RKO (cell line): Measurements from ENCODE around the gene SLC9A3.

Source experiments
- DNase-seq: peaks from one replicate; pipeline ENCODE4 v3.0.0-alpha.2; 2016; ENCODE audit warnings: low spot score

Gene SLC9A3

DNA sequence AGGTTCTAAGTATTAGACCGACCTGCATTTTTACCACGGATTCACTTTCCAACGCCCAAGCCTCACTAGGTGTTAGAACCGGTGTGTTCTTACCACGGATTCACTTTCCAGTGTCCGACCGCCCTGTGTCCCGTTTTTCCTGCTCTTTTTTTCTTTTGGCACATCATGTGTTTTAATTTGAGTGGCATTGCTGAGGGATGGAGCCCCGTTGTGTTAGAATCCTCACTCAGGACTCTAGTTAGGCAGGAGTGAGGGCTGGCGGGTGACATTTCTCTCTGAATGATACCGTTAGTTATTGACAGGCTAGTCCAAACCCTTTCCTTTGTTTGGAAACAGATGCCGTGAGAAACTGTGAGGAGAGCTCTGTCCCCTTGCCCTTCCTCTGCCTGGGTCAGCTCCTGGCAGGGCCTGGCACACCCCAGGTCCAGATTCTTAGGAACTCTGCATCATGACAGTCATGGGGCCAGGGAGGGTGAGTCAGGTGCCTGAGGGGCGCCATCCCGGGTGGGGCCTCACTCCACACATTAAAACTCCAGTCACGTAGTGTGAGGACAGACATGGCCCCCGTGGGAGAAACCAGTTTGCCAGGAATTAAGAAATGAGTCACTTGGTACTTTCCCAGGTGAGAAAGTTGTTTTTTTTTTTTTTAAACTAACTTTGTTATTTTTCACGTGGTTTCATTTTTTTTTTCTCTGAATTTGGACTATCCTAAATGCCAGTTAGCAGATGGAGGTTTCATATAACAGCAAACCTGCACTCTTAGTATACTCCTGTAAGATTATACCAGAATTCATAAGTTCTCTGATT, 65.5 kb downstream of the SLC9A3 start:
- DNase-seq = no peak

DNA sequence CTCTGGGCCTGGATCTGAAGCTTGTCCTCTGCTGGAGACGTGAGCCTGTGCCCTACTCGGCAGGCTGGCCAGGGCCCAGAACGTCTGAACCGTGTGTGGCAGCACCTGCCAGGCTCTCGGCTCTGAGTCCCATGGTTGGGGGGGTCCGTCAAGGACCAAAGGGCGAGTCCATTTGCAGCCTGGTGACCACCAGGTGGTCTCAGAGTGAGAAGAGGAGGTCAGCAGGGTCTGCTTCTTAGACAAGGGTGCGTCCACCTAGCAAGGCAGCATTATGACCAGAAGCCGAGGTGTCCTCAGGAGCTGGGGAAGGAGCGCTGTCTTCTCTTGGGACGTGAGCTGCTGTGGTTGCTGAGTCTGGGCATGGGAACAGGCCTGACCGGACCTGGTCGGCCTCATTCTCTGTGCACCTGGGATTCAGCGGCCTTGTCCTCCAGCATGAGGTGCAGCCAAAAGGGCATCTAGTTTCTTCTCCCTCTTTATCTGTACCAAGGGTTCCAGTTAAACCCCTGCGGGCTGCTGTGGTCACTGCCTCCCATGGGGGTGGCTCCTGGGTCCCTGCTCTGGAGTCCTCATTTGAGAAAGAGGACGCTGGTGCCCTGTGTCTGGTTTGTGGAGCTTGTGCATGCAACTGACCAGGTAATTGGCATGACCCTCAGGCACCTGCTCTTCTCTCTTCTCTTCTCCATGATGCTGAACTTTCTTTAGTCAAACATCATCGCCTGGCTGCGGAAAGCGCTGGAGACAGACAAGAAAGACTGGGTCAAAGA, 66.9 kb downstream of the SLC9A3 start:
- no peak for DNase-seq

DNA sequence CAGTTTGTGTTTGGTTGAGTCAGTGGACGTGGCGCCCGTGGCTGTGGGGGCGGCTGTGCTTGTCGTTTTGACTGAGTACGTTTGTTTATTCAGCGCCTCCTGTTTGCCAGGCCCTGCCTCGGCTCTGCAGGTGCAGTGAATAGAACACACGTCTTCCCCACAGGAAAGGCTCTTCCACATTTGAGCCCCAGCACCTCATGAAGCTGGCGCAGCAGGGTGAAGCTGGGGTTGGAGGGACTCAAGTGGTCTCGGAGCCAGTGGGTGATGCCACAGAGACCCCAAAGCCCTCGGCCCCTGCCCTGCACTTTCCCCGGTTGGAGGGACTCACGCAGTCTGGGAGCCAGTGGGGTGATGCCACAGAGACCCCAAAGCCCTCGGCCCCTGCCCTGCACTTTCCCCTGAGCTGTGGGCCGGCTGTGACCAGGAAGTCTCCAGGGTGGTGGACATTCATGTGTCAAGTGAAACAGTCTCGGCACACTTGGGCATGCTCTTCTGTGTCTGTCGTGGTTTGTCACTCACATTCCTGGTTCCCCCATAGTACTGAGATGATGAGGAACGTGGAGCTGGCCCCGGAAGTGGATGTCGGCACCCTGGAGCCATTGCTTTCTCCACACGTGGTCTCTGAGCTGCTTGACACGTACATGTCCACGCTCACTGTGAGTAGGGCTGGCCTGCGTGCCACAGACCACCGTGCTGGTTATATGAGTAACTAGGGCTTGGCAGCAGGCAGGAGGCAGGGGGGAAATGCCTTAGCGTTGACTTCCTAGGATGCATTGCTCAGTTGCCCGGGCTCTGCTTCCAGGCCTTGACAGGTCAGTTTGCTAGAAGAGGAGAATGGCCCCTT, 67.7 kb downstream of the SLC9A3 start:
- DNase-seq = no peak

DNA sequence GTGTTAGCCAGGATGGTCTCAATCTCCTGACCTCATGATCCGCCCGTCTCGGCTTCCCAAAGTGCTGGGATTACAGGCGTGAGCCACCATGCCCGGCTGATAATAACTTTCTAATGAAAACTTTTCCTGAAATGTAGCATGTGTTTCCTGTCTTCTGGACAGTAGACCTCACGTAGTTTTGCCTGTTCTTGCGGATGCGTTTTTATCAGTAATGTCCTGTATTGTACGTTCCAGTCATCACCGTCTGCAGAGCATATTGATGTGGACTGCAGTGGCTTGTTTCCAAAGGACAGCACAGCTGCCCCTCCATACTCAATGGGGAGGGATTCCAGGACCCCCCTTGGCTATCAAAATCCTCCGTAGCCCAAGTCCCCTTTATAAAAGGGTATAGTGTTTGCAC, 68.4 kb downstream of the SLC9A3 start:
- DNase-seq = no peak

DNA sequence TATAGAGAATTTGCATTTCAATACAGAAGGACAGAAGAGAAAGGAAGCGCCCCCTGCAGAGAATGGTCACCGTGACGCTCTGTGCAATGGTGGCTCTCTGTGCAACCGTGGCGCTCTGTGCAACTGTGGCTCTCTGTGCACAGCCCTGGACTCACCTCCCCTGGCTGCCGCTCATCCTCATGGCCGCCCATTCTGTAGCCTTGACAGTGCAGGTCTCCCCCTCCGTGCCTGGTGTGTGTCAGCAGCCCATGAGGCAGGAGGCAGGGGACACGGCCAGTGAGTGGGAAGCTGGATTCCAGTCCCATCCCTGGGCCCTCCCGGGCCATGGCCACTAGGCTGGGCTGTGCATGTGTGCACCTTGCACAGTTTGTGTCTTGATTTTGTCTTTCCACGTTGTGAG, 69.3 kb downstream of the SLC9A3 start:
- DNase-seq = no peak

DNA sequence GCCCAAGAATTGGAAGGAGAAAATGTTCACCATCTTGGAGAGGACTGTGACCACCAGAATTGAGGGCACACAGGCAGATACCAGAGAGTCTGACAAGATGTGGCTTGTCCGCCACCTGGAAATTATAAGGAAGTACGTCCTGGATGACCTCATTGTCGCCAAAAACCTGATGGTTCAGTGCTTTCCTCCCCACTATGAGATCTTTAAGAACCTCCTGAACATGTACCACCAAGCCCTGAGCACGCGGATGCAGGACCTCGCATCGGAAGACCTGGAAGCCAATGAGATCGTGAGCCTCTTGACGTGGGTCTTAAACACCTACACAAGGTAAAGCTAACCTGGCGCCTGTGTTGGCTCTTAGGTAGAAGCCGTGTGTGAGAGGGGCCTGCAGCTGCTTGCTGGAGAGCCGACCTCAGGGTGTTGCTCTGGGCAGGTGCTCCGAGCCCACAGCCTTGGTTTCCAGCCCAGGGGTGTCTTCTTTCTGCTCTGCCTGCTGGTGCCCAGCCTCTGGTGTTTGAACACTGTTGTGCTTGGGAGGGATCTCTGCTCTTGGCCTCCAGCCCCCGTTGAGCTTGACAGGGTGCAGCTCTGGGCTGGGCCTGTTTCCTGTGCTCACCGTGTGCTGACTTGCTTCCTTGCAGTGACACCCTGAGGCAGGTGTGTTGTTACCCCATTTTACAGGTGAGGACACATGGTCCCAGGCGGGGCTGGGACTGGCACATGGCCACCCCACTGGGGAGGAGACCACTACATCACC, 70.3 kb downstream of the SLC9A3 start:
- DNase-seq = no peak

DNA sequence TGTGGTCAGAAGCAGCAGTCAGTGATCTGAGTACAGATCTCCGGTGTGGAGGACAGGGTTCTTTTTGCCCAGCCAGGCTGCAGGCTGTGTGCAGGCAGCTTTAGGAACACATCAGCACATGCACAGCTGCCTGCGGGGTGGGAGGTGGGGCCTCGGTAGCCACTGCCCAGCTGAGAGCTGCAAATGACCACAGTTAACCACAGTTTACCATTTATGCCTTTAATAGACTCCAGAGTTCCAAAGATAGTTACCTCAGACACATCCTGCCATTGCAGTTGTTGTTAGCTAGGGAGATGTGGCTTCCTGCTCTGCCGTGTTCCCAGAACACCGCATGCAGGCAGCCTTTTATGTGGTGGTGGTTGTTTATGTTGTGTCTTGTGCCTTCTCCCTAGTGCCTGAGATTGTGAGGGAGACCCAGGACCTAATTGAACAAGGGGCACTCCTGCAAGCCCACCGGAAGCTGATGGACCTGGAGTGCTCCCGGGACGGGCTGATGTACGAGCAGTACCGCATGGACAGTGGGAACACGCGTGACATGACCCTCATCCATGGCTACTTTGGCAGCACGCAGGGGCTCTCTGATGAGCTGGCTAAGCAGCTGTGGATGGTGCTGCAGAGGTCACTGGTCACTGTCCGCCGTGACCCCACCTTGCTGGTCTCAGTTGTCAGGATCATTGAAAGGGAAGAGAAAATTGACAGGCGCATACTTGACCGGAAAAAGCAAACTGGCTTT, 71.1 kb downstream of the SLC9A3 start:
- no peak for DNase-seq

DNA sequence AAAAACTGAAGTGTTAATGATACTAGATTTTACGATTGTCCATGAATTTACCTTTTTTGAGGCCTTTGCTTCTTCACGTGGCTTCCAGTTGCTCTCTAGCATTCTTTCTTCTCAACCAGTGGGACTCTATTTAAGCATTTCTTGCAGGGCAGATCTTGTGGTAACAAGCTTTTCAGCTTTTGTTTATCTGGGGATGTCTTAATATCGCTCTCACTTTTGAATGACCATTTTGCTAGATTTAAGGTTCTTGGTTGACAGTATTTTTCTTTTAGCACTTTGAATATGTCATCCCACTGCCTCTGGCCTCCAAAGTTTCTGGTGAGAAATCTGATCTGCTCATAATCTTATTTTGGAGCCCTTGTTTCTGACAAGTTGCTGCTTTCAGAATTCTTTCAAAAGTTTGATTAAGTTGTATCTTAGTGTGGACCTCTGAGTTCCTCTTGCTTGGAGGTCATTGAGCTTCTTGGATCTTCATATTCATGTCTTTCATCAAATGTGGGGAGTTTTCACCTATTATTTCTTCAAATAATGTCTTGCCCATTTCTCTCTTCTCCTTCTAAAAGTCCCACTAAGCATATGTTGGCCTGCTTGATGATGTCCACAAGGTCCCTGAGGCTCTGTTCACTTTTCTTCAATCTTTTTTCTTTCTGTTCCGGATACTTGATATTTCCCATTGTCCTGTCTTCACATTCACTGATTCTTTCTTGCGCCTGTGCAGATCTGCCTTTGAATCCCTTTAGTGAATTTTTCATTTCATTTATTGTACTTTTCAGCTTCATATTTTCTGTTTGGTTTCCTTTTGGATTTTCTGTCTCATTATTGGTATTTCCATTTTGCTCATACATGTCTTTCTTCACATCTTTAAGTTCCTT, 72.4 kb downstream of the SLC9A3 start:
- no peak for DNase-seq

DNA sequence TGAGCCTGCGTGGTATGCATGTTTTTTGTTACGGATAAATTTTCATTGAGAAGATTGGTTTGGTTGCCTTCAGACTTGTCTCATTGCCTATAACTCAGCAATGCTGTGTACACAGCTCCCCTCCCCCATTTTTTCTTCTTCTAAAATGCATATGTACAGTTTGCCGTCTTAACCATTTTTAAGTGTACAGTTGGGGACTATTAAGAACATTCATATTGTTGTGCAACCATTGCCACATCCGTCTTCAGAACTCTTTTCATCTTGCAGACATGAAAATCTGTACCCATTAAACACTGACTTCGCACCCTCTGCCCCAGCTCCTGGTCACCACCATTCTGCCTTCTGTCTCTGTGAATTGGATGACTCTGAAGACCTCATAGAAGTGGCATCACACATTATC, 75.1 kb downstream of the SLC9A3 start:
- DNase-seq = no peak

DNA sequence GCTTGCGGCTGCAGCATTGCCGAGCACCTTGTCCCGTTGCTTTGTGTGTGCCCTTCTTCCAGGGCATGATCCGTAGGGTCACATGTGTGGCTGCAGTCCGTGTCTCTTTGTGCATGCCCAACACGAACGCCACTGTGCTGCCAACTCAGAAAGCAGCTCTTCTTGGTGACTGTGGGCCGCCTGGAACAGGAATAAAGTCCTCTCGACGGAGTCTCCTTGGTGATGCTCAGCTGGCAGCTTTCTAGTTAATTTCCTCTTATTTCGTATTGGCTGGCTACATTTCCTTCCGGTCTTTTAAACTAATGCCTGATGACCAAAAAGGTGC, 75.5 kb downstream of the SLC9A3 start:
- DNase-seq = no peak

DNA sequence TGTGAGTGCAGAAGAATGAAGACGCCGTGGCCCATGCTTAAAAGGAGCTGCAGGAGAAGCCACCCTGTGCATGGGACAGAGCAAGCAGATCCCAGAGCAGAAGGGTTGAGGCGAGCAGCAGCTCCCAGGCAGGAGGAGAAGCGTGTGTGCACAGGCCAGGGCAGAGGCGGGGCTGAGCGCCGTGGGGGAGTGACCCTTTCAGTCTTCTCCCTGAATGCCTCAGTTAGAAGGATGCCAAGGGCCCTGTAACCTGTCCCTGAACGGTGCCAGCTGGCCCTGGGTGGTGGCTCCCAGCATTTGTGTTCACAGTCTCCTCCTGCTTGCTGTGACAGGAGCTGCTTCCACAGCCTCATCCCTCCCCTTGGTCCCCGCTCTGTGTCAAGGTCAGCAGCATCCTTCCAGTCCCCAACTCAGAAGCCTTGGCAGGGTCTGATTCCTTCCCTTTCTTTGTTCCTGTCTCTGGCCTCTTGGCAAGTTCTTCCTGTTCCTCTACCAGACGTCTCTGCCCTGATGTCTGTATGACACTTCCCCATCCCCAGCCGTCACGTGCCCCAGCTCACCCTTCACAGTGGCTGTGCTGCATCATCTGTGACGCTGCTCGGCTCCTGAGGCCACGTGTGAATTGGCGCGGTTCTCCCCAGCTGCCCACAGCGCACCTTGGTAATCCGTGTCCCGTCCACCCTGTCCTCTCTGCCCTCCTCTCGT, 76.0 kb downstream of the SLC9A3 start:
- DNase-seq = no peak

DNA sequence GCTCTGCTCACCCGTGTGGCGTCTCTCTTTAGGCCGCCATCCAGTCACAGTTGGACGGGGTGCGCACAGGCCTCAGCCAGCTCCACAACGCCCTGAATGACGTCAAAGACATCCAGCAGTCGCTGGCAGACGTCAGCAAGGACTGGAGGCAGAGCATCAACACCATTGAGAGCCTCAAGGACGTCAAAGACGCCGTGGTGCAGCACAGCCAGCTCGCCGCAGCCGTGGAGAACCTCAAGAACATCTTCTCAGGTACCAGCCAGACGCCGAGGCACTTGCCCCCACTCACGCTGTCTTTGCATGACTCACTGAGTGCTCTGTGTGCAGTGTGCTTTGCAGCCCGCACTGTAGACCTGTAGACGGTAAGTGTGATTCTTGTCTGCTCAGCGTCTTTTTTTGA, 76.7 kb downstream of the SLC9A3 start:
- DNase-seq = no peak

DNA sequence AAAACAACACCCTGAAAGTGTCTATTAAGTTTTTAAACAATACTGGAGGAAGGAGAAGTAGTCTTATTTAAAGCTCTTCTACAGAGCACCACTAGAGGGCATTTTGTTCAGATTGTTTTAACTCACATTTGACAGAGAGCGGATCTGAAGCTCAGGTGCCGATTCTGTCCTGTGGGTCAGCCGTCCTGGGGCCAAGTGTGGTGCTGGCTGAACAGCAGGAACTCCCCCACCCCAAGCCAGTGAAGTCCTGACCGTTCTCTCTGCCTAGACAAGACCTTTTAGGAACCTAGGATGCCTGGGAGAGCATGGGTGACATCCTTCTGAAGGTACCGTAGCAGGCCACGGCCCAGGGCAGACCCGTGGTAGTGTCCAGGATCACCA, 77.4 kb downstream of the SLC9A3 start:
- peak; percentile 75 for DNase-seq

DNA sequence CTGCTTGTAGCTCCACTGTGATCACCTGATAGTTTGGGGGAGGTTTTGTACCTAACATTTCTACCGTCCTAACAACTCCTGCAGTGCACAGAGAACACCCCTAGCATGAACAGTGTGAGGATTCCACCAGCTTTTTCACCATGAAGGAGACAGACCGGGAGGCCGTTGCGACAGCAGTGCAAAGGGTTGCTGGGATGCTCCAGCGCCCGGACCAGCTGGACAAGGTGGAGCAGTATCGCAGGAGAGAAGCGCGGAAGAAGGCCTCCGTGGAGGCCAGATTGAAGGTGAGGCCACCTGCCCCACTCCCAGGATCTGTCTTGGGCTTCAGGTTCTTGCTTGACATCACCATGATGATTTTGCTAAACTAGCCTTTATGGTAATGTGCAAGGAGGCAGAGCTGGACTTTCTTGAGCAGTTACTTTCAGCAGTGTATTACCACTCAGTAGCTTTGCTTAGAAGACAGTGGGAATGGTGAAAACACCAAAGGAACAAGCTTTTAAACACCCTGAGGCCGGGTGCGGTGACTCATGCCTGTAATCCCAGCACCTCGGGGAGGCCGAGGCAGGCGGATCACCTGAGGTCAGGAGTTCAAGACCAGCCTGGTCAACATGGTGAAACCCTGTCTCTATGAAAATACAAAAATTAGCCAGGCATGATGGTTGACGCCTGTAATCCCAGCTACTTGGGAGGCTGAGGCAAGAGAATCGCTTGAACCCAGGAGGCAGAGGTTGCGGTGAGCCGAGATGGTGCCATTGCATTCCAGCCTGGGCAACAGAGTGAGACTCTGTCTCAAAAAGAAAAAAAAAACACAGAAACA, 78.0 kb downstream of the SLC9A3 start:
- DNase-seq = no peak

DNA sequence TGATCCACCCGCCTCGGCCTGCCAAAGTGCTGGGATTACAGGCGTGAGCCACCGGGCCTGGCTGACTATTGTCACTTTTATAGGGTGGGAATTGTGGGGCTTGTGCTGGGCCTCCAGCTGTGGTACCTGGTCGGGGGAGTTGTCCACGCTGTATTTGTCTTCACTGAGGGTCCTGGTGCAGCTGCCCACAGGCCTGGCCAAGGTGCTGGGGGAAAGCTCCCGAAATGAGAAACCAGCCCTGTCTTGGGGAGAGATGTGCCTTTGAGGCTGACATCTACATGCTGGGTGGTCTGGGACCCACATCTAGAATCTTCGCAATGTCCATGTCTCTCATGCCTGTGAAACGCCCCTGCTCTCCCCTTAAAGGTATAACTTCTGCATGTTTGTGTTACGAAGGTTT, 78.7 kb downstream of the SLC9A3 start:
- no peak for DNase-seq

DNA sequence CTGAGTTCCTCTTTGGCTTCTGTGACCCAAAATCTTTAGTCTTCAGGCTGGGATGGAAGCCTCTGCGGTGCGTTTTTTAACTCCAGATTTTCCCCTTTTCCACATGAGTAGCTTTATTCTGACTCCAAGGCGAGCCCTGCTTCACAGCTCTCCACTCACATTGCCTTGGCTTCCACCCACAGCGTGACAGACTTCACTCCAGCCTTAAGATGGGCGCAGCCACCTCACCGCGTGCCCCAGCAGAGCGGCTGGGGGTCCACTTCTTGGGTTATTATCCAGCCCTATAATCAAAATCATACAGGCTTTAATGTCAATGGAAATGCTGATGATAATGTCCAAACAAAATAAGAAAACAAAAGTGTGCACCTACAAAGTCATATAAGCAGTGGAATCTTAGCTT, 80.0 kb downstream of the SLC9A3 start:
- DNase-seq = no peak

DNA sequence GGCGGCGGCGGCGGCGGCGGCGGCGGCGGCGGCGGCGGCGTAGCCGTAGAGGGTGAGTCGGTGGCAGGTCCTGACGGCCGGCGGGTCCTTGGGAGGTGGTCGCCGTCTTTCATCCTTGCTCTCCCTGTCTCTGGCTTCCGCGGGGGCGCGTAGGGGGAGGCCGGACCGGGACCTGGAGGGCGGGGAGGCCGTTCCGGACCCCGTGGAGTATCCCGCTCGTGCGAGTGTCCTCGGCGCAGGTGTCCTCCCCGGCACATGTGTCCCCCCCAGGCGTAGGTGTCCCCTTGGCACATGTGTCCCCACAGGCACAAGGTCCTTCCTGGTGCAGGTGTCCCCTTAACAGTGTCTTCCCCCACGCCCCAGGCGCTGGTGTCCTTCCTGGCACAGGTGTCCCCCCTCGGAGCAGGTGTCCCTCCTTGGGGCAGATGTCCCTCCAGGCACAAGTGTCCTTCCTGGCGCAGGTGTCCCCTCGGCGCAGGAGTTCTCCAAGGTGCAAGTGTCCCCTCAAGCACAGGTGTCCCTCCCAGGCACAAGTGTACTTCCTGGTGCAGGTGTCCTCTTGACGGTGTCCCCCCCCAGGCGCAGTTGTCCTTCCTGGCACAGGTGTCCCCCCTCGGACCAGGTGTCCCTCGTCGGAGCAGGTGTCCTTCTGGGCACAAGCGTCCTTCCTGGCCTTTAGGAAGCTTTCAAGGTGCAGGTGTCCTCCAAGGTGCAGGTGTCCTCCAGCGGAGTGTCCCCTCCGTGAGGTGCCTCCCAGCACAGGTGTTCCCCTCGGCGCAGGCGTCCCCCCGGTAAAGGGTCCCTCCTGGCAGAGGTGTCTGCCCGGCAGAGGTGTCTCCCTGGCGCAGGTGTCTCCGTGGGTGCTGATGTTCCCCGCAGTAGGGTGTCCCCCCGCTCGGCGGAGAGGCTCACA, 80.8 kb downstream of the SLC9A3 start:
- peak; percentile 34 for DNase-seq
